C4-2B (cell line): Measurements from ENCODE around the gene SORBS2.

Source experiments
- H3K27ac ChIP-seq: fragments of 450-650 bp; 2 replicates; pipeline ENCODE4 v1.5.1; 2017
- CTCF ChIP-seq: fragments of 450-650 bp; conservative IDR thresholded peaks from 2 replicates; pipeline ENCODE4 v1.5.1; 2017; ENCODE audit warnings: mild to moderate bottlenecking
- ZFX ChIP-seq: fragments of 450-650 bp; IDR thresholded peaks from 2 replicates; pipeline ENCODE4 v1.6.1; 2017

Gene SORBS2

DNA sequence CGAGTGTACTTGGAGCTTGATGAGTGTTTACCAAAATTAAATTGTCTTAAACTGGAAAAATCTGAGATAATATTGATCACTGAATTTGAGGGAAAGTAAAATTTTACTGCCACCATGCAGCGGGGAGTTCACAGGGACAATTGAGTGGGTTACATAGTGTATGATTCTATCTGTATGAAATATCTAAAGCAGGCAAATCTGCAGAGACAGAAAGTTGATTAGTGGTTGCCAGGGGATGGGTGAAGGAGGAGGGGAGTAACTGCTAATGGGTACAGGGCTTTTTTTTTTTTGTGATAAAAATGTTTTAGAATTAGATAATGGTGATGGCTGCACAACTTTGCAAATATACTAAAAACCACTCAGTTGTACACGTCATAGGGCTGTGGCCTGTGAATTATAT, 241.3 kb downstream of the SORBS2 start:
- no peak for TF ChIP-seq ZFX
- no peak for TF ChIP-seq CTCF

DNA sequence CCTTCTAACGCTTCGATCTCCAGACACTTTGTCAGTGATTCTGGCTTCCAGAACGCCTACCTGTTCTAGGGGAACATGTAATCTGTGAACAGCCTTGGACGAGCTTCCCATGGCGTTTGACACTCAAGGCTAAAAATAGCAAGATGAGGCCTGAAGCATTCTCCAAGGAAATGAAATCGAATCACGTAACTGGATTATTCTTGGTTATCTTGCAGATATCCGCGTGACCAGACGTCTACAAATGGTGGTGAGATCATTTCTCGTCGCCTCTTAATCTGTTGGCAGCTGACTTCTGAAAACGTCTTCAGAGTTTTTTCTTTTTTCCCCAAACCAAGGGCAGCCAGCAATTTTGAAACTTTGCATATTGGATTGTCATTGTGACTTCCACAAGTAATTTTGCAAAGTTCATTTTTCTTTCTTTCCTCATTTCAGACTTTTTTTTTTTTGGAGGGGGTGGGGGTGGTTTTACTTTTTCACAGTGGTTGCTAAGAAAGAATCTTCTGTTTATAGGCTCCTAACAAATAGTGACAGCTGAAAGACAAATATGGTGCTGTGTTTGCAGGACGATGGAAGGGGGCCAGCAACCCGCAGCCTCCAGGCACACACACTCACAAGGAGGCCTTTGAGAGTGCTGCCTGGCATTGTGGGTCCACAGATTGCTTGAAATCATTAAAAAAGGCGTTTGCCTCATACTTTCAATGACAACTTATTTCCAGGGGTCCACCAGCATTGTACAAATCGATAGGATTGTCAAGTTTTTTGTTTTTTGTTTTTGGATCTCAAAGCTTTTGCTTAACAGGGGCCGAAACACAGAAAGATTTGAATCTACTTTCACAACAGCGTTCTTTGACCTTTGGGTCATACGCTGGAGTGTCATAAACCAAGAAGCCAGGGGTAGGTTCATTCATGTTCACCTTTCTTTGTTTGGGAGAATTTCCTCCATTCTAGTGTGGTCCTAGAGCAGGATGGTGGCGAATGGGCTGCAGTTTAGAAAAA, 244.3 kb downstream of the SORBS2 start:
- no peak for TF ChIP-seq CTCF
- TF ChIP-seq ZFX = no peak
- peak overlapping the region; percentile 20; the same call in 1 of the 2 replicates for H3K27ac ChIP-seq

More for the DNA sequence above, 241.3 kb downstream of the SORBS2 start:
- H3K27ac ChIP-seq = no peak overlapping the region

- H3K27ac ChIP-seq = peak overlapping the region; percentile 20; the same call in 1 of the 2 replicates
These were observed 245.0 kb downstream of the SORBS2 start for GRCh38 chr4:185566972-185567371.

DNA sequence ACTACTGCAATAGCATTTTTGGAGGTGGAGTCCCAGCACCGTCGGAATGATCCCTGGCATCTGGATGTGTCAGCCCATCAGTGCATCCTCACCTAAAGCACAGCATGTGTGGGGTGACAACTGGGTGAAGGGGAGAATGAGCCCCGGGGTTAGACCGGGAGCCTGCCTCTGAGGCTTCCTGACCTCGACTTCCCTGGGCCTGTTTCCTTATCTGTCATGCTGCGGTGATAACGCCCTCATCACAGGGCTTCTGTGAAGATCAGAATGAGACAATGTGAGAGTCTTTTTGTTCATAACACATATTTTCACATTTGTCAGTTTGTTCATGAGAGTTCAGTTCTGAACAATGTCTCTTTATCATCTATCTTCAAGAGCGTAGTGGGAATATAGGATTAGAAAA, 245.6 kb downstream of the SORBS2 start:
- TF ChIP-seq CTCF (no peak), ZFX (no peak)
- H3K27ac ChIP-seq = no peak overlapping the region

More at GRCh38 chr4:185566972-185567371, 245.0 kb downstream of the SORBS2 start:
- TF ChIP-seq ZFX (no peak), CTCF (no peak)

DNA sequence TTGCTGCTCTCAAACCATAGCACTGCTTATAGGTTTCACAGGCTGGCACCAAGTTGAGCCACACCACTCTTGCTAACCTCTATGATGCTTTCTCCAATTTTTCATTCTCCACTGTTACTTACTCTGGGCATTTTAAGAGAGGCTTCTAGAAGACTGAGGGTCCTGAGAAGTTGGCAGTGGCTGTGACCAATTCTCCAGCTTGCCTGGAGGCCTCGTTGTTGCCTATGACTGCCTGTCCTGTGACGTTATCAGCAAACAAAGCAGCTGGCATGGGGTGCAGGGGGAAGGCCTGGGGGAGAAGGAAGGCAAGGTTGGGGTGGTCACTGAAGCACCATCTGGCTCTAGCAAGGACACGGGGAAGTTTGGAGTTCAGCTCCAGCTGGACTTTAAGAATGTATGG, 246.3 kb downstream of the SORBS2 start:
- TF ChIP-seq ZFX = no peak
- TF ChIP-seq CTCF = no peak
- H3K27ac ChIP-seq = no peak overlapping the region

DNA sequence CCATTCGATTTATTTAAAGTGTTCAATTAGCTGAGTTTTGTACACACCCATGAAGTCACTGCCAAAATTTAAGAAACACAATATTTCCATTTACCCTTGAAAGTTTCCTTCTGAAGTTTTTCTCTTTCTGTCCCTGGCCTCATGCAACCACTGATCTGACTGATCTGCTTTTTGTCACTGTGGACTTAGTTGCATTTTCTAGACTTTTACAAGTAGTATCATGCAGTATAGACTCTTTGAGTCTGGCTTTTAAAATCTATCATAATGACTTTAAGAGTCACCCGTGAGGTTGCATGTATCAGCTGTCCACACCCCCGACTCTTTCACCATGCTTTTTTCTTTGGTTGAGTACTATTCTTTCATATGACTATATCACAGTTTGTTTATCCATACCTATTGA, 247.6 kb downstream of the SORBS2 start:
- H3K27ac ChIP-seq = no peak overlapping the region
- TF ChIP-seq ZFX (no peak), CTCF (no peak)

- H3K27ac ChIP-seq = no peak overlapping the region
- TF ChIP-seq ZFX (no peak), CTCF (no peak)
These were observed 249.5 kb downstream of the SORBS2 start for GRCh38 chr4:185562531-185562930.
